HG03064 (cell line): ENCODE data around the gene PLCG1.

Experiments
- ATAC-seq: cut with Tn5 transposase; IDR thresholded peaks from one replicate; pipeline ENCODE4 v1.9.1; 2021; ENCODE audit warnings: low read depth; ENCODE audit not compliant: unreplicated experiment

Gene PLCG1

DNA sequence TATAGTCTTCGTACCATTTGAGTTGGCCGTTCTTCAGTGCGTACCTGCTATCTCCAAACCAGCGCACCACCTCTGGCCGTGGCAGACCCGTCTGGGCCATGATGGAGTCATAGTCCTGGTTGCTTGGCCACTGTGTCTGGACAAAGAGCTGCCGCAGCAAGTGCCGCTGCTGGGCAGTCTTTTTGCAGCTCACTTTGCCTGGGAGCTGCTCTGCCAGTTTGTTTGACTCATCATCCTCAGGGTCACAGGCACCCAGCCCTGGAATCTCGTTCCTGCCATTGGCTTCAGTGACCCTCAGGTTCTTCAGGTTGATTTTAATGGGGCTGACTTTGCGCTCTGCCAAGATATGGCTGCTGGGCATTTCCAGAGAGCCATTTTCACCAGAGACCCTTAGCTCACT is 65.1 kb downstream of the PLCG1 start:
- ATAC-seq: no peak

DNA sequence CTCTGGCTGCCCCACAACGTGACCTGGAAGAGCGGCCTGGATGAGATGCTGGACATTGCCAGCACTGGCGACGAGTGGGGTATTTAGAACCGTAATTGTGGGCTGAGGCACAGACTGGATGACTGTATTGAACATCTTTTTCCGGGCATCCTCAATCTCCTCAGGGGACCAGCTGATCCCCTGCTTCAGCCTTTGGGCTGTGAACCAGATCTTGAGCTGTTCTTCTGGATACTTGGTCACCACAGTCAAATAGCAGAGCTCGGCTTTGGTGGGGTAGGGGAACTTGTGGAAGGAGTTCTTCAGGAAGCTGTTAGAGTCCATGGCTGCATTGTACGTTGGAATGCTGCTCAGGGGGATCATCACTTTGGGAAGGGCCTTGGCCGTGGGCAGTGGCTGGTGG is 66.3 kb downstream of the PLCG1 start:
- ATAC-seq: no peak

DNA sequence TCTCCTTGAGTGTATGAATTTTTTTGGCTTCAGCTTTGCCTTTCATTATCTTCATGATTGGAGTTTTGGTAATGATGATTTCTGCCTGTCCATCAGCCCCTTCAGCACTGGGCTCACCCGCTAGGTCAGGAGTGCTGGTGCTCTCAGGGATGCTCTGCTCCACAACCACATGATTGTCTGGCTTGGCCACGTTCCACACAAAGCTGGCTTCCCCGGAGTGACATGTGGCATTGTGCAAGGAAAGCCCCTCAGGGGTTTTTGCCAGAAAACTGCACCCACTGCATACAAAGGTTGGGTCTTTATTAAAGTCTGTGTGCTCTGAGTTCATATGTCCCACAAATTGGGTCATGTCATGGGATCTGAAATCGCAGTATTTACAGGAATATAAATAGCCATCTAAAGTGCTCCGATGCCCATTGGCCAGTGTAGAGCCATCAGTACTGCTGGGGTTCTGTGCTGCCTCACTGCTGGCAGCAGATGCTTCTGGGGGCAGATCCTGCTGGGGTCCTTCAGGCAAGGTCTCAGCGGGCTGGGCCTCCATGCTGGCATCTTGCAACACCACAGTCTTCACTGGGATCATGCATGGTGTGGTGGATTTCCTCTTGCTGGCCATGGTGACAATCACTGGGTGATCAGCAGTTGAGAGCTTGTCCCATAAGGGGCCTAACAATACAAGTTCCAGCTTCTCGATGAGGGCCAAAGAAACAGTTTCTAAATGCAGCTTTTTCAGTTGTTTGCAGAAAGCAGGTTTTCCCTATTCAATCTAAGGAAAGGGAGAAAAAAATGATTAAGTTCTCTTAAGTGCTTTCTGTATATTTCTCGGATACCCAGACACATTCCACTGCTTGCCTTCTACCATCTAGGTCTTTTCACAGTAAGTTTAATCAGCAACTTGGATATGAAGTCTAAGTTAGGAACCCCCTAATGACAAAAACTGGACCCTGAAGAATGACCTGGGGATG is 67.2 kb downstream of the PLCG1 start:
- ATAC-seq: no peak

DNA sequence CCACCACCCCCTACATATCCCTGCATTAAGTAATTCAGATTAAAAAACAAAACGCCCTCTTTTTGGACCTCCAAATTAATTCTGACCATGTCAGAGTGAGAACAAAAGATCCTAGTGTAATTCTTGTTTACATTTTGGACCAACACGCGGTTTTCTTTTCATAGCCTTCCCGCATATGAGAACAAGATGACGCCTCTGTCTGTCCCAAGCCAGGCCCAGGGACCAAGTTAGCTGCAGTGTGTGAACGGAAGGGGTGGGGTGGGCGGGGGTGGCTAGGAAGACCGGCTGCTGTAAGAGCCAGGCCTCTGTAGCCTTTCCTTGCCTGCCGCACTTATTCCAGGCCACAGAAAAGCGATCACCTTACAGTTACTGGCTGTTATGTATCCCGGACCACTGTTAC is 68.0 kb downstream of the PLCG1 start:
- no peak for ATAC-seq

DNA sequence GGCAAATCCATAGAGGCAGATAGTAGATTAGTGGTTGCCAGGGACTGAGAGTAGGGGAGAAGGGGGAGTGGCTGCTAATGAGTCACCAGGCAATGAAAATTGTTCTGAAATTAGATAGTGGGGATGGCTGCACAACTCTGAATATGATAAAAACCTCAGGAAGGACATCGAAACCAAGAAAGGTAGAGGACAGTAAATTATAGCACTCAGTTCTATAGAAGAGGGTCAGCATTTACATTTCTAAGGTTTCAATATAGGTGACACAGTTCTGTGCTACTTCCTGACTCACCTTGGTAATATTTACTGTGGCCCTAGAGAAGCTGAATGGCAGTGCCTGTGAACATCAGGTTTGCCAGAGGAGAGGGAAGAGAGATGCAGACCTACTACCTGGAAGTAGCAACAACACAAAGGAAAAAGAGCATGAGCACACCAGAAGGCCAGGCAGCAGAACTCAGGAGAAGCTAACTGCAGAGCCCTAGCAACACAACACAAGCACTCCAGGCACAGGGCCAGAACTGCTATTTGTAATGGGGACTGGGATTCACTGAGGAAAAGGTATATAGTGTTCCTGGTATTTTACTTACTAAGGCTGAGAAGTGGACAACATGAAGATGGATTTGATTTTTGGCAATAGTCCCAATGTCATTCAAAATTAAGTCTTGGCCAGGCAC is 75.9 kb downstream of the PLCG1 start:
- ATAC-seq: no peak

DNA sequence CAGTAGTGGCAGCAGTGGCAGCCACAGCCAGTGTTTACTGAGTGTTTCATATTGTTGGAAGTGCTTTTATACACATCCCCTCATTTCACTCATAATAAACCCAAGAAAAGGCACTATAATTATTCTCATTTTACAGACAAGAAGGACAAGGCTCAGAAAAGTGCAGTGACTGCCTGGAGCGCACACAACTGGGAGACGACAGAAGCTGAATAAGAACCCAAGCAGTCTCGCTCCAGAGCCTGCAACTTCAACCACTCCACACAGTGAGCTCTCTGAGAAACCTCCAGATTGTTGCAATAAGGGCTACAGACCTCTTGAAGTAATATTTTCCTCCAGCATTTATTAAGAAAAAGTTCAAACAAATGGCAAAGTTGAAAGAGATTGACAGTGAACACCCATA is 76.9 kb downstream of the PLCG1 start:
- ATAC-seq: no peak

DNA sequence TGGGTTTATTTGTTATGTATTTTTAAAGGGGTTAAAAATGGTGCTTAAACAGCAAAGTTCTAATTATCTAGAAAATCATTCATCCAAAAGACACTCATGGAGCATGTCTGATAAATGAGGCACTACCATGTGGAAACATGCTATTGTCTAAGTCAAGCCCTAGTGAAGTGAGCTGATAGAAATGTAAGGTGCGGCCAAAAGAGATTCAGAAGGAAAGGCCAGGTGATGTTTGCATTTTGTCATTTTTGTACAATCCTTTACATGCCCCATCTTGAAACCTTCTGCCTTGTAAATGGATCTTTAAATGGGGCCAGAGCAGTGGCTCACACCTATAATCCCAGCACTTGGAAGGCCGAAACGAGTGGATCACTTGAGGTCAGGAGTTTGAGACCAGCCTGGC is 77.3 kb downstream of the PLCG1 start:
- no peak for ATAC-seq

DNA sequence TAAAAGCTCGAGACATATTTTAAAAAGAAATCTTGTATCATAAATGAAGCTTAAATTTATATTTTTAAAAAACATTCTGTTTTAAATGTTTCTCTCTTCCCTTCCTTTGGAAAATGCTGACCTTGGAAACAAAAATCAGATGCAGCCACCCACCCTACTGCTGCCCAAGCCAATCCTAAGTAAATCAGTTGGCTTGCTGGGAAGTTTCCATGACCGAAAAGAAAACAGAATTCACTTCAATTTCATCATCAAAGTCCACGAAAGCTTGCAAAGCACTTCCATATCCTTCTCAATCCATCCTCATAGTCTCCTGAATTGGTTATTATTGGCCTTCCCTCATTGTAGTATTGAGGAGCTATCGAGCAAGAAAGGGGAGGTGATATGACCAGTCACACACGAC is 80.1 kb downstream of the PLCG1 start:
- ATAC-seq: no peak

DNA sequence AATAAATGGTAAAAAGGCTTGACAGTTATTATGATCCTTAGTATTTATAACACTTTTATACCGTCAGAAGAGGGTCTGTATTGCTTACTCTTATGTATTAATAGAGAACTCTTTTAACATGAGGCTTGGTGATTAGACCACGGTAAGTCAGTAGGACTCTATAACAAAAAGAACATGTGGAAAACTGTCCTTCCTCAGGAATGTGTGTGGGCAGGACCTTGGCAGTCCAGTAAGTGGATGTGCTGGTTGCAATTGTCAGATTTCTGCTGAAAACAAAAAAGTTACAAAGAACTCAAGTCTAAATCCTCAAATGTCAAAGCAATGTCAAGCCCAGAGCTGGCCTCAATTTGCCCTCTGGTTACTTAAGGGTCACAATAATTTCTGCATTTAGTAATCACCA is 81.1 kb downstream of the PLCG1 start:
- no peak for ATAC-seq

DNA sequence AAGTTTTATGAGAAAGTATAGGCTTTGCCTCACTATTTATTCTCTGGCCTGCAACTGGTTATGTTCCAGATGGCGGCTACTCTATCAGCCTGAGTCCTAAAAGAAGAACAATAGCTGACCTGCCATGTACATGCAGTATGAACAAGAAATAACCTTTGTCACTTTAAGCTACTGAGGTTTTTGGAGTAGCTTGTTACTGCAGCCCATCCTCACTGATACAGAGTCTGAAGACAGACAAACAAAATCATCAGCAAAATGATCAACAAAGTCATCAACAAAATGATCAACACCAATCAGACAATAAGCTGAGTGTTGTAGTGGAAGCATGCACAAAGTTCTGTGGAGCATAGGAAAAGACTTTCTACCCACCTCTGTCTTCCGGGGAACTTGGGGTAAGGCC is 82.5 kb downstream of the PLCG1 start:
- no peak for ATAC-seq

DNA sequence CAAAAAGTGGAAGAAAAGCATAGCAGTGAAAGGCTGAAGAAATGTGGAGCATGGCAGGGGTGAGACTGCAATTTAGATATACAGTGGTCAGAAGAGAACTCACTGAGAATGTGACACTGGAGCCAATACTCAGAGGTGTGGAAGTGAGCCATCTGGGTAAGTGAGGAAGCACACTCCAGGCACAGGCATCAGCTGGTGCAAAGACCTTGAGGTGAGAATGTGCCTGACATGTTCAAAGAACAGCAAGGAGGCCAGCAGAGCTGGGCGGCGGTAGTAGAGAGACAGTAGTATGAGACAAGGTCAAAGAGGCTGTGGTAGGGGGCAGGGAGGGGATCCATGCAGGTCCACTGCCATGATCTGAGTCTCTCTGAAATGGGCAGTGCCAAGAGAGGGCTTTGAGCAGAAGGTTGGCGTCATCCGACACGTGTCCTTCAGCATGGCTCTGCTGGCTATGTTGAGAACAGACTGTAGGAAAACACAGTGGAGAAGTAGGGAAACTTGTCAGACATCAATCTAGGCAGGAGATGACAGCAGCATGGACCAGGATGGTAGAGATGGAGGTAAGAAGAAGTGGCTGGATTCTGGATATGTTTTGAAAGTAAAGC is 84.4 kb downstream of the PLCG1 start:
- ATAC-seq: no peak

DNA sequence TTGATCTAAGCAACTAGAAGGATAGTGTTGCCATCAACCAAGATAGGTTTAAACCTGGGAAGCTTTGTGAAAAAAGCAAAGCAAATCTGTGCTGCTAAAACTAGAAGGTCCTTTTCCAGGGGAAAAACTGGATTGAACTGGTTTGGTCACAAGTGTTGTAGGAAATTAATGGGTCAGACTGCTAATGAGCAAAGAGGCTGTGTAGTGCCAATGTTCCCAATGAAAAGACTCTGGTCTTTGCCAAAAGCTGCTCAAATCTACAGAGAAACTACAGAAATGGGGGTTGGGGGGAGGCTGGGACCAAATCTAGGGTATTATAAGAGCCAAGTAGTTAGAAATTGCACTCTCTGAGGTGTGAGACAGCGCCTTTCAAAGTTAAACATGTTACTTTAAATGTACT is 85.0 kb downstream of the PLCG1 start:
- no peak for ATAC-seq

DNA sequence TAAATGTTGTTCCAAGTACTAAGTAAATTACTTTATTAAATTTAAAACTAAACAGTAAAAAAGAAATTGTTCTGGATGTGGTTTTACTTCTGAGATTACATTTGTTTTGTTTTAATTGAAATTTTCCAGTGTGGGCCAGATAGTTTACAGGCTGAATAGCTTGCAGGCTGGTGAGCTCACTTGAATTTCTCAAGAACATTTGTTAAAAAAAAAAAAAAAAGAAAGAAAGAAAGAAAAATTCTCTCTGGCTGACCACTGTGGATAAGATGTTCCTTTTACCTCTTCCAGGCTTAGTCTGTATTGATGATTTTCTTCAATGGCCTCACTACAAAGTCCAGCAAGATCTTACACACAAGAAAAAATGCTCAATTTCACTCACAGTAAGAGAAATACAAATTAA is 85.4 kb downstream of the PLCG1 start:
- ATAC-seq: no peak

DNA sequence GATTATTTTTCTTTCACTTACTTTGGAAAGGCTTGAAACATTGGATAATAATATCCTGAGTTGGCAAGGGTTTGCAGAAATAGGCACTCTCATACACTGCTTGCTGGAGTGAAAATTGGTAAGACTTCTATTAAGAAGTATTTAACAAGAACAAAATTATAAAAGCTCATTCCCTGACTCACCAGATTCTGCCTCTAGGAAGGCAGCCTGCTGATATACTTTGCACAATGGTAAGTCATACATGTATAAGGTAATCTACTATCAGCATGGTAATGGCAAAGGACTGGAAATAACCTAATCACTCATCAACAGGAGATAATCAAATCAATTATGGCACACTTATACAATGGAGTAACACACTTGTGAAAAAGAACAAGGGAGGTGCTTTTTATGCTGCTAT is 85.8 kb downstream of the PLCG1 start:
- ATAC-seq: no peak

DNA sequence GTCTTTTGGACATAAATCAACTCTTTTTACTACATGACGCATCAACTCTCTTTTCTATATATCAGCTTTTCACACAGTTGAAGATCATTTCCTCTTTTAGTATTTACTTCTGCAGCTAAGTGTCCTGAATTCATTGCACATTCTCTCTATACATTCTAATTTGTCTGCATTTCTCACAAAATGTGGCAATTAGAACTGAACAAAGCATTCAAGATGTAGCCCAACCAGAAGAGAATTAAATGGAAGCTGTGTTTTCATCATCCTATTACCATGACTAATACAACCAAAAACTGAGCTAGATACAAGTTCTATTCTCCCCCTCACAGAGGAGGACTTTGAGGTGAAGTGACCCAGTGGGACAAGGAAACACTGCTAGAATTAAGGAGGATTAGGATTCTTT is 86.9 kb downstream of the PLCG1 start:
- ATAC-seq: no peak

DNA sequence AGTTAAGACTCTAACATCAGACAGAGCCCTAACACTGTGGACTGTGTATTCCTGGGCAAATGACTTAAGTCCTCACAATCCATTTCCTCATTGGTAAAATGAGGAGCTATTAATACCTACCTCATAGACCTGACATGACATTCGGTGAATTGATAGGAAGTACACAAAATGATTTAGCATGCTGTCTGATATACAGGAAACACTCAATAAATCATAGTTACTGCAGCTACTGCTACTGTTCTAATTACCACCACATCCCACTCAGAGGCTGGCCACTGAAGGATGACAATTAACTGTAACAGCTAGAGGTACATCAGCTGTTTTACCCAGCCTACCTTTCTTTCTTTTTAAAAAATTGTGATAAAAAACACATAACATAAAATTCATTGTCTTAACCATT is 87.7 kb downstream of the PLCG1 start:
- ATAC-seq: no peak

DNA sequence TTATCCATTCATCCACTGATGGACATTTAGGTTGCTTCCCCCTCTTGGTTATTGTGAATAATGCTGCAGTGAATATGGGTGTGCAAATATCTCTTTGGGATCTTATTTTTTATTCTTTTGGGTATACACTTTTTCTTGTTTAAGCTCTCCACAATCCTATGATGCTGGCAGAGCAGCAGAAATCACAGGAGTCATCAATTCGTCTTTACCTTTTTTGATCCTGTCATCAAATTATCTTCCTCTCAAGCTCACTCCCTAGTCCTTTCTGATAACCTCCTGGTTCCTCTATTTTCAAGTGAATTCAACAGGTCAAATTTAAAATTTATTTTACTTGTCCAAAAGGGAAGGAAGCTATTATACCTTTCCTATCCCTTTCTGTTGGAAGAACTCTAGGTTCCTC is 89.1 kb downstream of the PLCG1 start:
- ATAC-seq: no peak
